HG03280 (cell line): Measurements from ENCODE around the gene SERINC5.
A peak's percentile ranks its signal among the peaks of the same experiment; 100 is the strongest.

Source experiments
- ATAC-seq: cut with Tn5 transposase; IDR thresholded peaks from one replicate; pipeline ENCODE4 v1.9.1; 2021; ENCODE audit warnings: mild to moderate bottlenecking, moderate library complexity; ENCODE audit not compliant: unreplicated experiment

Gene SERINC5

GRCh38 chr5:80255431-80255810 is 427 bp downstream of the SERINC5 start:
- ATAC-seq, result peak; percentile 35

- no peak for ATAC-seq
Measured at GRCh38 chr5:80254767-80255430, 949 bp downstream of the SERINC5 start.

- no peak for ATAC-seq
Measured at GRCh38 chr5:80251636-80252035, 4.2 kb downstream of the SERINC5 start.

GRCh38 chr5:80250801-80251200 is 5.0 kb downstream of the SERINC5 start:
- no peak for ATAC-seq

GRCh38 chr5:80249901-80250300 is 5.9 kb downstream of the SERINC5 start:
- no peak for ATAC-seq

- no peak for ATAC-seq
Measured at GRCh38 chr5:80248378-80248777, 7.5 kb downstream of the SERINC5 start.

- ATAC-seq, result peak; percentile 72
Measured at GRCh38 chr5:80246995-80247729, 8.7 kb downstream of the SERINC5 start.

- ATAC-seq, result no peak
Measured at GRCh38 chr5:80246001-80246758, 9.7 kb downstream of the SERINC5 start.

- ATAC-seq, result no peak
Measured at GRCh38 chr5:80243567-80243966, 12.3 kb downstream of the SERINC5 start.

GRCh38 chr5:80242849-80243248 is 13.0 kb downstream of the SERINC5 start:
- no peak for ATAC-seq

GRCh38 chr5:80240368-80240986 is 15.4 kb downstream of the SERINC5 start:
- ATAC-seq, result no peak

- ATAC-seq, result no peak
Measured at GRCh38 chr5:80239680-80240367, 16.0 kb downstream of the SERINC5 start.

GRCh38 chr5:80238778-80239679 is 16.8 kb downstream of the SERINC5 start:
- no peak for ATAC-seq

- no peak for ATAC-seq
Measured at GRCh38 chr5:80238097-80238496, 17.8 kb downstream of the SERINC5 start.

- no peak for ATAC-seq
Measured at GRCh38 chr5:80237243-80237642, 18.6 kb downstream of the SERINC5 start.

- no peak for ATAC-seq
Measured at GRCh38 chr5:80234116-80234948, 21.5 kb downstream of the SERINC5 start.

GRCh38 chr5:80231693-80232092 is 24.2 kb downstream of the SERINC5 start:
- ATAC-seq, result no peak

GRCh38 chr5:80231243-80231642 is 24.6 kb downstream of the SERINC5 start:
- ATAC-seq, result no peak
